GM18861 (cell line): ENCODE results near the gene YAF2.

Source experiments
- ATAC-seq: cut with Tn5 transposase; IDR thresholded peaks from one replicate; pipeline ENCODE4 v1.9.1; 2021; ENCODE audit not compliant: unreplicated experiment

The YAF2 gene

GRCh38 chr12:42145552-42146215 is 92.4 kb downstream of the YAF2 start:
- no peak for ATAC-seq

- ATAC-seq, result no peak
Measured at GRCh38 chr12:42145197-42145549, 92.9 kb downstream of the YAF2 start.

- ATAC-seq, result peak; percentile 94
Measured at GRCh38 chr12:42144408-42145196, 93.4 kb downstream of the YAF2 start, which contains the start of gene GXYLT1. GXYLT1 (minus strand) TSS chr12:42144874; CDS start chr12:42144646, 228 bp downstream.

GRCh38 chr12:42144158-42144407 is 94.0 kb downstream of the YAF2 start:
- ATAC-seq, result peak; percentile 8

GRCh38 chr12:42143452-42144157 is 94.4 kb downstream of the YAF2 start:
- ATAC-seq, result peak; percentile 0

GRCh38 chr12:42141981-42142606 is 96.0 kb downstream of the YAF2 start:
- no peak for ATAC-seq

GRCh38 chr12:42140901-42141300 is 97.1 kb downstream of the YAF2 start:
- ATAC-seq, result no peak

- ATAC-seq, result no peak
Measured at GRCh38 chr12:42135259-42135814, 102.7 kb downstream of the YAF2 start.

GRCh38 chr12:42130672-42131402 is 107.2 kb downstream of the YAF2 start:
- ATAC-seq, result no peak

- no peak for ATAC-seq
Measured at GRCh38 chr12:42129595-42130204, 108.3 kb downstream of the YAF2 start.

- no peak for ATAC-seq
Measured at GRCh38 chr12:42128888-42129287, 109.2 kb downstream of the YAF2 start.

GRCh38 chr12:42128327-42128726 is 109.7 kb downstream of the YAF2 start:
- ATAC-seq, result no peak

- no peak for ATAC-seq
Measured at GRCh38 chr12:42126963-42127362, 111.1 kb downstream of the YAF2 start.

GRCh38 chr12:42125388-42125767 is 112.7 kb downstream of the YAF2 start:
- ATAC-seq, result no peak

- no peak for ATAC-seq
Measured at GRCh38 chr12:42124764-42125387, 113.2 kb downstream of the YAF2 start.

- no peak for ATAC-seq
Measured at GRCh38 chr12:42119085-42119633, 118.9 kb downstream of the YAF2 start.

GRCh38 chr12:42118136-42118879 is 119.7 kb downstream of the YAF2 start:
- no peak for ATAC-seq

- ATAC-seq, result no peak
Measured at GRCh38 chr12:42109031-42109430, 129.0 kb downstream of the YAF2 start.
